ENCODE results near the gene PRCC.
"Not testable (repeated sequence)": the region's sequence is repeated elsewhere in the genome, so short reads cannot be mapped to it uniquely, and the experiment has no call there.

Gene PRCC

GRCh38 chr1:156744786-156745419 lies 22.4 kb upstream of the PRCC start:
- no peak for DNase-seq

GRCh38 chr1:156745881-156746280 lies 21.5 kb upstream of the PRCC start:
- no peak for DNase-seq

- no peak for DNase-seq
Observed at GRCh38 chr1:156746406-156746727, 21.0 kb upstream of the PRCC start.

- peak; percentile 95 for DNase-seq
Observed at GRCh38 chr1:156746728-156747631, 20.4 kb upstream of the PRCC start.

GRCh38 chr1:156747742-156748669 lies 19.3 kb upstream of the PRCC start:
- DNase-seq, result no peak

- DNase-seq, result peak; percentile 66
Observed at GRCh38 chr1:156748670-156749418, 18.5 kb upstream of the PRCC start.

- no peak for DNase-seq
Observed at GRCh38 chr1:156749419-156750118, 17.8 kb upstream of the PRCC start.

- DNase-seq, result no peak
Observed at GRCh38 chr1:156750191-156750672, 17.1 kb upstream of the PRCC start.

- no peak for DNase-seq
Observed at GRCh38 chr1:156750711-156751450, 16.5 kb upstream of the PRCC start.

- DNase-seq, result no peak
Observed at GRCh38 chr1:156751451-156751756, 15.9 kb upstream of the PRCC start, which contains the start of gene HDGF. TSS of gene HDGF (minus strand) at chr1:156751675. CDS start at chr1:156751429, 246 bp downstream.

GRCh38 chr1:156751757-156752481 lies 15.4 kb upstream of the PRCC start:
- peak; percentile 98 for DNase-seq

- no peak for DNase-seq
Observed at GRCh38 chr1:156752843-156753482, 14.4 kb upstream of the PRCC start.

- no peak for DNase-seq
Observed at GRCh38 chr1:156754219-156754618, 13.1 kb upstream of the PRCC start.

GRCh38 chr1:156755527-156755950 lies 11.8 kb upstream of the PRCC start:
- no peak for DNase-seq

- no peak for DNase-seq
Observed at GRCh38 chr1:156756355-156756754, 11.0 kb upstream of the PRCC start.

GRCh38 chr1:156757572-156758253 lies 9.6 kb upstream of the PRCC start:
- DNase-seq, result not testable (repeated sequence)

GRCh38 chr1:156760092-156760795 lies 7.1 kb upstream of the PRCC start:
- no peak for DNase-seq

- DNase-seq, result no peak
Observed at GRCh38 chr1:156760796-156761104, 6.6 kb upstream of the PRCC start.
